NCI-H345 treated with DMSO at 0.1 percent for 48 hours (cell line): Measurements from ENCODE around the gene BARHL2.

Source experiments
- DNase-seq: peaks from one replicate; lab custom pipeline; 2025; ENCODE audit not compliant: unreplicated experiment; lab: John Stamatoyannopoulos, UW

The BARHL2 gene

DNA sequence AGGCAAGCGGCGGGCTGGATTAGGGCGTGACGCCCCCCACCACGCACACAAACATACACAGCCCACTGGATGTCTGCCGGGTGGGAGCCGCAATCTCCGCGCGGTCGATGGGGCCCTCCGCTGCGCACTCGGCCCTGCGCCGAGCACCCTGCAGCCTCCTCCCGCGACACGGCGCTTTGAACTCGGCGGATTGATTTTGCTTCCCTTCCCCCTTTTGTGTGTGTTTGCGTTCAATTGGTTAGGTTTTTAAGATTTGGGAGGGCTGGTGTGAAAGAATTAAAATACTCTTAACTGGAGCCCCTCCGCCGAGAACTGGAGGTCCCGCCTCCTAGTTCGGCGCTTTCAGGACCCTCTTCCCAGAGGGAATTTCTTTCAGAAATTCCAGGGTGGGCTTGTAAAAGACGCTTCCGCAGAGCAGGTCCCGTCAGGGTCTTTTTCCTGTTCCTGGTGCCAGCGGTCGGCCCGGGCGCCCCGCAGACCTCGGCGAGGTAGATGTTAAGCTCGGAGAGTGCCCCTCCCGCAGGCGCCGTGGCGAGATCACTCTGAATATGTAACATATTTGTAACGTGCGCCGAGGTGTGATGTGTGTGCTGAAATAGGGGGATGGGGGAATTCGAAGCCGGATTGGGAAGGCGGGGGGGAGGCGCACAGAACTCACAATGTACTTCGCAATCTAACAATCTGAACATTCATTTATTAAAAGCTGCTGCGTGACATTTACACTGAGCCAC, 8.0 kb upstream of the BARHL2 start:
- DNase-seq: no peak

DNA sequence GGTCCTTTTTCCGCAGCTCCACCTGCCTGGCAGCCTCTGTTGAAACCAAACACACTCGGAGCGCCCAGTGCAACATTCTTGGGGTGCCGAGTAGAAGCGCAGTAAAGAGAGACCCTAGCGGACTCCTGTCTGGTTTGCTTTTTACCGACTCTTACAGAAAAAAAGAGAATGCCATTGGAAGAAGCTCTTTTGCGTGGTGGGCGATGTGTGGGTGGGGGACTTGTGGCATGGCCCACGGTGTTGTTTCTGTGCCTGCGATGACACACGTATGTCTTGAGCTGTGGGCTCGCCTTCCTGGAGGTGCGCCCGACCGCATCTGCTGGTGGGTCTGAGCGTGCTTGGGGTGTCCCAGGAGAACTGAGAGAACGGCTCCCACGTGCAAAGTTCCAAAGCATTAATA, 7.3 kb upstream of the BARHL2 start:
- no peak for DNase-seq

DNA sequence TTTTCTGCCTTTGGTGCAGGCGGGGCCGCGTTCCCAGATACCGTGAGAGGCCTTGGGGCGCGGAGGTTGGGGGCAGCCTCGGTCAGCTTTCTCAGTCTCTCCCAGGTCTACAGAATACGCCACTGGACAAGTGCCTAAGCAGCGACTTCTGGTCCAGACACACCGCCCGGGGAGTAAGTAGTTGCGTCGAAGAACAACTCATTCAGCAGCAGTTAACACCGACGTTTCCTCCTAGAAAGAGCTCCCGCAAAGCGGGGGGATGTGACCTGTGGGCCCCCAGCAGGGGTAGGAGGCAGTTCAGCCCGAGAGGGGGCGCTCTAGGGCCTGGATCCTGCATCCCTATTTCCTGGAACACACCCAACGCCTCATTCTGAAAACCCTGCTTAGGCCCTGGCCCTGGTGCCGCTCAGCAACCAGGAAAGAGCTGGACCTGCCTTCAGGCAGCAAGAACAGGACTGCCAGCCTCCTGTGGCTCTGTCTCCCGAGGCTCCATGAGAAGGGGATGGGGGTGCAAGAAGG, 6.5 kb upstream of the BARHL2 start:
- no peak for DNase-seq

DNA sequence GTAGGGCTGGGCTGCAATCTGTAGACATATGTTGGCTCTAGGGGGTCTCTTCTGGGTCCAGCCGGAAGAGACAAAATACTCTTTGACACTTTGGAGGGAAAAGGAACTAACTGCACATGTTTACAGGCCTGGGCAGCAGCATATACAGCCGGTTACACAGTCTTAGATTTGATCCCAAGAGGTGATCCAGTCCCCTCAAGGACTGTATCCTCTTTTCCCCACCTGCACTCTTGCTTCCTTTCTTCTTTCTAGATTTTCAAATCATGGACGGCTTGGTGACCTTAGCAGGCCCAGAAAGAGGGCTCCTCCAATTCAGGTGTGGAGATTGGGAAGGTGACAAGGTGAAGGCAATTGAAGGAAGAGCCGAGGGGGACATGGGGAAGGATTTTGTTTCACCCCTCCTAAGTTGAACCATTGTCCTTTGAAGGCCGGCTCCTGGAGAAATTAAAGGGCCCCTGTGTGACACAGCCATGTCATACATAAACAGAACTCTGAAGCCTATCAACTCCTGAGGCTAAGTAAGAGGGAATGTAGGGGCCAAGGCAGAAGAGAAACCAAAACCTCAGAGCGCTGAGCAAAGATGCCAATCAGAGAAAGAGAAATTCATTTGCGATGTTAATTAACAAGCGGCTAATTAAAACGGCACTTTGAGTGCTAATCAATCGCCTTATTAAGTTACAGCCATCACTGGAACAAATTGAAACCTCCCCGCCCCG, 5.9 kb upstream of the BARHL2 start:
- DNase-seq: no peak

DNA sequence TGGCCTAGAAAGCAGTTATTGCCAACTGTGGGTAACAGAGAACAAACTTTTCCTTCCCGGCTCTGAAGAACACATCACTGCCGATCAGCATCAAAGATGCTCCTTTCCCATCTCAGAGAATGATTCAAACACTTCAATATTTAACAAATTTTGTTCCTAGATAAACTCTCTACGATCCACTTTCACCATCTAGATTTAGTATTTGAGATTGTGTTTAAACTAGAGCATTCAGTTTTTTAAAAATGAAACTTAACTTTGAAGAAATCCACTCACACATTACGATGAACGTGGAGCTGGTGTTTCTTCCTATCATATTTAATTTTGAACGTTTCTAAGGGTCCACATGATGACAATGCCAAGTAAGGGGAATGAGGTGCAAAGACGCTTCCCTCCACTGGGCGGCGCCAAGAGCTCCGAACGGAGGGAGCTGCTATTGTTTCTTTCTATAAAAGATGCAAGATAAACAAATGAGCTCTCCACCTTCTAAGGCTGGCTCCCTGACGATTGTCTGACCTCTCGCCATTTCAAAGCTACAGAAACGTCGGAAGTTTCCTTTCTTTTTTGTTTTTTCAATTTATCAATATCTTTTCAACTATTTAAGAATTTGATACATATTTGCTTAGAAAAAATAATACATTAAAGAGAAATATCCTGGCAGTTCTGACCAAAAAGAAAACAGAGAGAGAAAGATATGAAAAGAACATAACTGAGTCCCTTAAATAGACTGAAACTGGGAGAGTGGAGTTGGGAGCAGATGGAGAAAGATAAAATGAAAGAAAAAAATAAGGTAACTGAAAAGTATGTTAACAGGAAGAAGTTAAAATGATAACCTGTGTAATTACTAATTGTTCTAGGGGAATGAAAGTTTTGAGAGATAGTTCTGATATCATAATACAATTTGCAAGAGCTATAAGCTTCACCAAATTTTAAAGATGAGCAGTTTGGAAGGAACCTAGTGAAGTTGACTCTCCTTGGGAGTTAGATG, 4.4 kb upstream of the BARHL2 start:
- DNase-seq: peak; percentile 62

DNA sequence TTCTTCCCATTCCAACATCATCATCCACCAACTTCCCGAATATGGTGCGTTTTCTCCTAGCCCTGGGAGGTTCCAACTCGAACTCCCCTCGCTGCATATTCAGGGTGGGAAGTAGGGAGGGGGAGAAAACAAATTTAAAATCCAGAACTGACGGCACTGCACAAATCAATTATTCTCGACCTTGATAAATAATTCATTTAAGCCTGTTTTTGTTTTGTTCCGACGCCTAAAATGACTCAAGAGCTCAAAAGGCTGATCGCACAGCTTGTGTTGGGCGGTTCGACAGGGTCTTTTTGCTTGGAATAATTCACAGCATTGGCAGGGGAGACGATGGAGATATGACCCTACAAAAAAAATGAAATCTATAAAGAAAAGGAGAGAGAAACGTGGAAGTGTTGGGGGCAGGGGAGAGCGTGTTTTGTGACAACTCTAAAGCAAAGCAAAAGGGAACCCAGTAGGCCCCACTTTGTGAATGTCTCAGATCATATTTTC, 3.1 kb upstream of the BARHL2 start:
- DNase-seq: no peak

DNA sequence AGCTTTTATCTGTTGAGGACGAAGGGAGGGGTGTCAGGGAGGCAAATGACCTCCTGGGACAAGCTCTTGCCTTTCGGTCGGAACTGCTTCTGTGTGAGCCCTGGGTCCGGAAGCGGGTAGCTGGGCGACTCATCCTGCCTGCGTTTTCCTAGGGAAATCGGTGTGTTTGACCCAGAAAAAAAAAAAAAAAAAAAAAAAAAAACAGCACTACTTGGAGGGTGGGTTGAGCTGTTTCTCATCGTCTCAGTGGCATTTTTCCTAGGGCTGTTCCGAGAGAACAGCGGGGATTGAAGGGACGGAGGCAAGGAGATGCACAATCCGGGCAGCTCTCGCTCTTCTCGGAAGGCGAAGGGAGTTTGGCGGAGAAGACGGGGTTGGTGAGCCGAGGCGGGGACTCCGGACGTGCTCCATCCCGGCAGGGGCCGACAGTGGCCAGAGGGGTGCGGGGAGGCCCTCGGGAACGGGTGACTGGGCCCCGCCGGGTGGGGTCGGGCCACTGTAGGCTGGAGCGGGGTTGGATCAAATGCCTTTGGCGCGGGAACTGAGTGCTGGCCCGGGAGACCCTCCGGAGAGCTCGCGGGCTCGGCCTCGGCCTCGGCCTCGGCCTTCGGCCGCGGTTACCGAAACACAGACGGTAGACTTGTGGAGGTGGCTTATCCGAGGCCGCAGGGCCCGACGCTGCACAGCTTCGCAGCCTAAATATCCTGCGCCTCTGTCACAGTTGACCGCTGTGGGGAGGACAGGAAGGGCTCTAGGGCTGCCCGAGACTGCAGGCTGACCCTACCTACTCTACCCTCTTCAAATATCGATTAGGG, 2.4 kb upstream of the BARHL2 start:
- no peak for DNase-seq

DNA sequence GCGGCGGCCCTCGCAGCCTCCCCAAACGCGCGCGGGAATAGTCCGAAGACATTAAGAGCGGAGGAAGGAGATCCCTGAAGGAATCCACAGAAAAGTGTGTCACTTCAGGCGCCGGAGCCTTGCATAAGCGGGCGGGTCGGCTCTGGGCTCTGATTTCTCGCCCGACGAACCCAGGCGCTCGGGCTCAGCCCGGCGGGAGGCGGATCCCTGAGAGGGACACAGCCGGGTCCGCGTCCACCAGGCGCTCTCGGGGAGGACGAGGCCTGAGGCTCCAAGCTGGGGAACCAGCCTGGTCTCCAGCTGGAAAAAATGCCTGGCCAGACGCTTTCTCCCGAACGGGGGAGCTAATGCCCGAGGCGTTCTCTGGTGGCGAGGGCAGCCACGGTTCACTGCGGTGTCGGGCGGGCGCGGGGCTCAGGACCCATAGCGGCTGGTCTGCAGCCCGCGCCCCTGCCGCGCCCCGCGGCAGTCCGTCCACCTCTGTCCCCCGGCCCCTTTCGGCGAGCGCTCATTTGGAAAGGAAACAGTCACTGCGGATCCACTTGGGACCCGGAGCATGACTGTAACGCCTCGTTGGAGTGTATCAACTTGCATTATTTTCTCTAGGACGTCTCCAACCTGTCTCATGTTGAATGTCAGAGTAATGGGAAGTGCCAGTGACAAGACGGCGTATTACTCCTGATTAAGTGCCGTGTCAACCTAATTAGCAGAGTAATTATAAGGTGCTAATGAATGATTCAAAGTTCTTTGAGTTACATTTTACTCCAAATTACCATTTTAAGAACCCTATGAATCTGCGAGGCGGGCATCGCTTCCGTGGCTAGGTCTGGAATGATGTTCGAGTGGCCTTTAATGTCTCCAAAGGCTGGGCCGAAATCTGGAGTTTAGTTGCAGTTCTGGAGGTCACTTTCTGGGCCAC, 1.6 kb upstream of the BARHL2 start:
- DNase-seq: peak; percentile 47

DNA sequence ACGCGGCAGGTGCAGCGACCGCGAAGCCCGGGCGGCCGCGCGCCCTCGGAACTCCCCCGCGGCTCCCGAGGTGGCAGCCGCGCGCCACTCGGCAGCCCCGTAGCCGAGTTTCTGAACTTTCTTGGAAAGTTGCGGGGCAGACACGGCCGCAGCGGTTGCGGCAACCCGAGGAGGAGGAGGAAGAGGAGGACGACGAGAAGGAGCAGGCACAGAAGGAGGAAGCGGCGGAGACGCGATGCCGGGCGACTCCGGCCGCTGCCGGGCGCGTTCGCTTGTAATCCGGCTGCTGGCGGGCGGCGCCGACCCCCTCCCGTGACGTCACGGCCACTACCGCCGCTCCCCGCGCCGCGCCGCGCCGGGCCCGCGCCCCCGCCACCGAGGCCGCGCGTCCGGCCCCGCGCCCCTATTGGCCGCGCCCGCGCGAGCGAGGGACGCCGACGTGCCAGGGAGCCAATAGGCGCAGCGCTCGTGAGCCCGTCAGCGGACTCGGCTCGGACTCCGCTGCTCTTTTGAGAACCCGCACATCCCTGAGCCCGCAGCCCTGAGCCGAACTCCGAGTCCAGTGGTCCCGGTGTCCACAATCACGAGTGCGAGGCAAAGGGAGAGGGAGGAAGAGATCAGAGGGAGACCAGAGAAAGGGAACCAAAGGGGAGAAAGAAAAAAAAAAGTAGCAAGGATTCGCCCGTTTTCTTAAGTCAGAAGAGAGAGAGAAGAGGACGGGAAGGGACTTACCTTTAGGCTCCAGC, 736 bp upstream of the BARHL2 start:
- peak; percentile 52 for DNase-seq

DNA sequence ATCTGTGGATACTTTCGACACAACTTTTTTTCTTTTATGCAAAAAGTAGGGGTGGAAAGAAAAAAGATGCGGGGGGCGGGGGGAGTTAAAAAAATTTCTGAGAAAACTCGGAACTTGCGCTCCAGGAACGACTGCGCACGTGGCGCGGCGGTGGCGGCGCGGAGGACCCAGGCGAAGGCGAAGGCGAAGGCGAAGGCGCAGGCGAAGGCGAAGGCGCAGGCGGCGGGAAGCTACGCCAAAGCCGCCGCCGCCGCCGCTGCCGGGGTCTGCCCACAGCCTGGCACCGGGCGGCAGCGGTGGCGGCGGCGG, 208 bp upstream of the BARHL2 start:
- DNase-seq: no peak

DNA sequence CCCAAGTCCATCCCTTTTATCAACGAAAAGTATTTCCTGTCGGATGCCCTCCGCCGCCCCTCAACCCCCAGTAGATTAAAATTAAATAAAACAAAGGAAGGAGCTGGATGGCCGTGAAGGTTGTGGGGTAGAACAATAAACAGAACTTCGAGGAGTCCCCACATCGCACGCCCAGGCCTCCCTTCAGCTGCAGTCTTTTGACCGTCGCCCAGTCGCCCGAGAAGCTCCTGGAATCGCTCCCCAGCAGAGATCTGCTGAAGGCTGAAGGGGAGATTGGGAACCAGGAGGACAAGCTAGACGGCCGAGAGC, 905 bp downstream of the BARHL2 start:
- no peak for DNase-seq

DNA sequence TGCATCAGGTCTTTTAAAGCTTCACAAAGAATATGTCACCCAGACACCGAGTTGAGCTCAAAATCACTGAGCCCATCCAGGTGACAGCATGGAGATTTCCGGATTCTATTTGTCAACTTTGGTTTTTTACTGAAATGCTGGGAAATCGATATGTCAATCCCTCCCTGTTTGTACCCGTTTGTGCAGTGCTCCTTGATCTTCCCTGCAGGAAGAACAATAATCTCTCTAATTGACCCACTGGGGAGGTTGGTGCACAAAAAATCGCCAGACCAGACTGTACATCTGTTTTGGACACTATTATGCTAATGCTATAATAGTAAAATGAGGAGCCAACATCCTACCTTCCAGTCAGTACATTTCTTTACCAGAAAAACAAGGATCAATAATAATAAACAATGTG, 1.8 kb downstream of the BARHL2 start:
- no peak for DNase-seq

DNA sequence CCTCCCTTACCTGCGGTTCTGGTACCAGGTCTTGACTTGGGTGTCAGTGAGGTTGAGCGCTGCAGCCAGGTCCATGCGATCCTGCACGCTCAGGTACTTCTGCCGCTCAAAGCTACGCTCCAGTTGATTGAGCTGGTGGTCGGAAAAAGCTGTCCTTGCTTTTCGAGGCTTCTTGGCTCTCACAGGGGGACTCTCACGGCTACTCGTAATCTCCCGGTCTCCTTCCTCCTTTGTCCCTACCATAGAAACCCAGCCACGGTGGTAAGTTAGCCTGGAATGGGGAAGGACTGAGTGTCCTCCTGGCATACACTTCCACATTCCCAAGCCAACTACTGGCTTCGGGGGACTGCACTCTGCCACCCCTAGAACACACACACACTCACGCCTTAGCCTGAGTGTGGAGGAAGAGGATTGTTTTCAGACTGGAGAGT, 2.6 kb downstream of the BARHL2 start:
- DNase-seq: no peak

DNA sequence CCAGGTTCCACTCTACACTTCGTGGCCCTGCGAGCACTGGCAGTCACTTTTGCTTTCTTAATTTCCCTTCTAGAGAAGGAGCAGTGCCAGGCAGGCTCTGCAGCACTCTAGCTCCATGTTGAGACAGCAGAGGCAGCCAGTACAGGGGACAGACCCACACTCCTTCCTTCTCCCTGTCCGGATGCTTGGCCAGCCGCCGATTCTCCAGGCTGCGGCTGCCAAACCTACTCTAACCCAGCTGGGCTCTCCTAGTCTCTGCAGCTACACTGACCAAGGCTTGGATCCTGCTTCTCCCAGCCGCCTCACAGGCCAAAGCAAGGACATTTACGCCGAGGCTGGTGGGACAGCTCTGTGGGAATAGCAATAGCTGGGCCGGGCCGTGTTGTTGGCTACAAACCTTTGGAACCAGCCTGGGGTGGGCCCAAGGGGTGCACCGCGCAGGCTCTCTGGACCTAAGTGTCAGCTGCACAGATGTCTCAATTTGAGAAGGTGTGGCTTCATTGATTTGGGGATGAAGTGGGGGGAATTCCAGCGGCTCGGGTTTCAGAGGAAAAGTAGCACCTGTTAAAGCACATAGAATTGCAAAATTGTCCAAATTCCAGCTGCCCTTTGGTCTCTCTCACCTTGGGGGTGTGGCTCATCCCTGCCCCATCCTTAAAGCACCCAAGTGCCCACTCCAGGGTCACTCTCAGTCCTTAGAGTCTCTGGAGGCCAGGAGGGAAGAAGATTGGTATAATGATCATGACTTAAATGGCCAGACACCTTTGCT, 3.2 kb downstream of the BARHL2 start:
- DNase-seq: no peak

DNA sequence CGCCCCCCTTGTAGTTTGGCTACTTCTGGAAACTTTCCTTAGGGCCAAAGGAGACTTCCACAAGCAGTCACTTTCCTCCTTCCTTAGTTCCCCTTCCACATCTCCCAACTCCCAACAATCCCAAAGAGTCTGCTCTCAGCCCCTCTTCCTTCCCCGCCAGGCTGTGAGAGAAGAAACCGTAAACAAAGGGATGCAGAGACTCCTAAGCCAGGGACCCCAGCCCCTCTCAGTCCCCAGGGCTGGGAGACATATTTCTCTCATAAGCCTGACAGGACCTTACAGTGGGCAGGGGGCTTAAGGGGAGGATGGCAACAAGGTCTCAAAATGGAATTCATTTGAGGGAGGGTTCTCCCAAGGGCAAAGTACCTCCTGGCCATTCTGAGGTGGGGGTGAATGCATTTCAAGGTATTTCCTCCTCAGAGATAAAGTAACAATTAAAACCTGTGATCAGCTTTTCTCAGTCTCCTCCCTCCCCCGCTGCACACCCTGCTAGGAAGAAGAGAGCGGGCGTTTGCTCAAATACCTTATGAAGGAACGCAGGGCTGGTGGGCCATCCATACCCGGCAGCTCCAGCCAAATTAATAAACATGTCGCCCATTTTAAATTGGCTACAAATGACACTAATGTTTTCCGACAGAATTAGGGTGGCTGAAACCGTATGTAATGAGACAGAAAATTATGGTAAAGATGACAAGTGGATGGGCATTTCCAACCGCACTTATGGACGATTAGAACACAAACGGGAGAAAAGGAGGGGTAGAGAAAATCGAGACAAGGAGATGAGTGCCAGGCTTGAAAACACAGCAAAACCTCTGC, 4.0 kb downstream of the BARHL2 start:
- DNase-seq: no peak

DNA sequence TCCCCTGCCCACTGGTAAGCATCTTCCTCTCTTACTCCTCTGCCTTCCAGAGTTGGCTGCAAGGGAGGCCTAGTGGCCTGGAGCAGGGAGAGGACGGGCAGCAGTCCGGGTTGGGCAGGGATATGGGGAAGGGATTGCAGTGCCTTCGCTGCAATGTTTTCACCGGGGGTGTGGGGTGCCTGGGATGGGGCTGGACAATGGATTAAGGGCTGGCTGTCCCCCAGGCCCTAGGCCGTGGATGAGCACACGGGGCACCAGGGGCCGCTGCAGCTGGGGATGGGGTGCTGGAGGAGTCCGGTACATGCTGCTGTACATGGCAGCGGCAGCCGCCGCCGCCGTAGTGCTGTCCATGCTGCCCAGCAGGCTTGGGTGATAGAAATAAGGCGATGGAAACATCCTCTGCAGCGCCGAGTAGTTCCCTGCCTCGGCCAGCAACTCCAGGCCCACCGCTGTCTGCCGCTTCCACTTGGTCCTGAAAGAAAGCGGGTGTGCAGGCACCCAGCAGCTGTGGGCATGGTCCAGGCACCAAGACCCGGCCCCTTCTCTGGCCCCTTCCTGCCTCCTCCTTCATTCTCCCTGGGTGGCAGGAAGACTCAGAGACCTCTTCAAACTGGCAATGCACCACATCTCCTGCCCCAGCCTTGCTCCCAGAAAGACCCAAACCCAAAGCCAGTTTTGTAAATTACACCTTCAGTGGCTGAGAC, 4.8 kb downstream of the BARHL2 start:
- DNase-seq: no peak

DNA sequence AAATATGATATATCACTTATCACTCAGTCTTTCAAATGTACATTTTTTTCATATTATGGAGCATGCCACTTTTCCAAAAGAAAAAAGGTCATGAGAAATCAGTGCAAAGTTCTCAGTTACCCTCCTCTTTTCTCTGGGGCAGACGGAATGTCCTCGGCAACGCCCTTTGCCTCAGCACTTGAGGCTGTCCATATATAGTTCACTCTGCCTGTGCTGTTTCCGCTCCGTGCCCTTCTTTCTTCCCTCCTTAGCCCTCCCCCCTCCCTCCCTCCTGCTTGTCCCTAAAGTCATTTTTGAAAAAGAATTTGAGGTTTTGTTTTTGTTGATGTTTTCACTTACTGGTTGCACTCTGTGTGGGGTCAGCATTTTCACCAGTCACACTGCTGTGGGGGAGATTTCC, 5.4 kb downstream of the BARHL2 start:
- no peak for DNase-seq
